ENCODE measurements around the gene GPATCH1. TPM values are rescaled to one million over a fixed set of nuclear protein-coding genes. Genes with fewer than 3 reads are reported as not detected.

GPATCH1 gene
- total RNA-seq, 1 donor from 2014 or later: 8.7 TPM

GRCh38 chr19:33130433-33130832, 49.5 kb downstream of the GPATCH1 start:
- peaks cover 6% of the 10 kb centered on the region for H3K36me3 Mint-ChIP-seq (ENCODE audit: low read depth, unreplicated experiment)
- TF ChIP-seq, protein P1, sequence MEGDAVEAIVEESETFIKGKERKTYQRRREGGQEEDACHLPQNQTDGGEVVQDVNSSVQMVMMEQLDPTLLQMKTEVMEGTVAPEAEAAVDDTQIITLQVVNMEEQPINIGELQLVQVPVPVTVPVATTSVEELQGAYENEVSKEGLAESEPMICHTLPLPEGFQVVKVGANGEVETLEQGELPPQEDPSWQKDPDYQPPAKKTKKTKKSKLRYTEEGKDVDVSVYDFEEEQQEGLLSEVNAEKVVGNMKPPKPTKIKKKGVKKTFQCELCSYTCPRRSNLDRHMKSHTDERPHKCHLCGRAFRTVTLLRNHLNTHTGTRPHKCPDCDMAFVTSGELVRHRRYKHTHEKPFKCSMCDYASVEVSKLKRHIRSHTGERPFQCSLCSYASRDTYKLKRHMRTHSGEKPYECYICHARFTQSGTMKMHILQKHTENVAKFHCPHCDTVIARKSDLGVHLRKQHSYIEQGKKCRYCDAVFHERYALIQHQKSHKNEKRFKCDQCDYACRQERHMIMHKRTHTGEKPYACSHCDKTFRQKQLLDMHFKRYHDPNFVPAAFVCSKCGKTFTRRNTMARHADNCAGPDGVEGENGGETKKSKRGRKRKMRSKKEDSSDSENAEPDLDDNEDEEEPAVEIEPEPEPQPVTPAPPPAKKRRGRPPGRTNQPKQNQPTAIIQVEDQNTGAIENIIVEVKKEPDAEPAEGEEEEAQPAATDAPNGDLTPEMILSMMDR (IDR thresholded peaks at IDR 0.05; ENCODE audit: unreplicated experiment): no peak
- H3K27ac Mint-ChIP-seq (ENCODE audit: unreplicated experiment): no peak overlapping the region
- no peak for DNase-seq (ENCODE audit: low spot score)
- peaks cover 3% of the 10 kb centered on the region for H3K27me3 Mint-ChIP-seq (ENCODE audit: unreplicated experiment)
- H3K4me1 Mint-ChIP-seq (ENCODE audit: unreplicated experiment): peaks cover 3% of the 10 kb centered on the region
- no peaks in the 10 kb centered on the region for H3K9me3 Mint-ChIP-seq (ENCODE audit: unreplicated experiment)
- H3K4me3 Mint-ChIP-seq (ENCODE audit: unreplicated experiment): no peak overlapping the region

- DNase-seq (ENCODE audit: low spot score): no peak
- Mint-ChIP-seq H3K27me3 (ENCODE audit: unreplicated experiment) (peaks cover 1% of the 10 kb centered on the region), H3K9me3 (ENCODE audit: unreplicated experiment) (no peaks in the 10 kb centered on the region), H3K4me3 (ENCODE audit: unreplicated experiment) (no peak within 1 kb of the TSS), H3K27ac (ENCODE audit: unreplicated experiment) (no peak within 1 kb of the TSS), H3K4me1 (ENCODE audit: unreplicated experiment) (no peaks in the 10 kb centered on the region), H3K36me3 (ENCODE audit: low read depth, unreplicated experiment) (peaks cover 2% of the 10 kb centered on the region)
- TF ChIP-seq, protein P1 (IDR thresholded peaks at IDR 0.05; ENCODE audit: unreplicated experiment): no peak
Measured at GRCh38 chr19:33132021-33132420, 51.0 kb downstream of the GPATCH1 start, which contains the start of gene WDR88. WDR88 (plus strand) TSS chr19:33132114; CDS start chr19:33132170, 56 bp downstream.

DNA sequence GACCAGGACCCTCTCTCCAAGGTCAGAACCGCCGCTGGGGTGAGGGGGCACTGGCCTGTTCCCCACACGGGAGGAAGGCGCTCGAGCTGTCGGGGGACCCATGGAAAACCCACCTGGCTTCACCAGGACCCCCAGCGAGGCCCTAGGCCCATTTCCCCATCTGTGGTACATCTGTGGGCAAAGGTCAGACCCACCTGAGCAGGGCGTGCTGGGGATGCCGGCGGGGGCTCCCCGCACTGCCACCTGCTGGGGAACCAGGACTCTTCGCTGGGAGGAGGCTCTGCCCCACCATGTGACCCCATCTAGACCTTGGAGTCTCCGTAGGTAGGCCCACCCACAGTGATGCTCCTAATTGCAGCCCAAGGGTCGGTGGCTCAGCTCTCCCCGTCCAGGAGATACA, 51.4 kb downstream of the GPATCH1 start:
- H3K27ac Mint-ChIP-seq (ENCODE audit: unreplicated experiment): no peak overlapping the region
- no peaks in the 10 kb centered on the region for H3K4me1 Mint-ChIP-seq (ENCODE audit: unreplicated experiment)
- TF ChIP-seq, protein P1 (IDR thresholded peaks at IDR 0.05; ENCODE audit: unreplicated experiment): peak; percentile 48
- H3K9me3 Mint-ChIP-seq (ENCODE audit: unreplicated experiment): no peaks in the 10 kb centered on the region
- peaks cover 2% of the 10 kb centered on the region for H3K36me3 Mint-ChIP-seq (ENCODE audit: low read depth, unreplicated experiment)
- peaks cover 1% of the 10 kb centered on the region for H3K27me3 Mint-ChIP-seq (ENCODE audit: unreplicated experiment)
- H3K4me3 Mint-ChIP-seq (ENCODE audit: unreplicated experiment): no peak overlapping the region
- DNase-seq (ENCODE audit: low spot score): peak; percentile 37

- Mint-ChIP-seq H3K4me3 (ENCODE audit: unreplicated experiment) (no peak overlapping the region), H3K9me3 (ENCODE audit: unreplicated experiment) (no peaks in the 10 kb centered on the region), H3K4me1 (ENCODE audit: unreplicated experiment) (no peaks in the 10 kb centered on the region), H3K36me3 (ENCODE audit: low read depth, unreplicated experiment) (peaks cover 2% of the 10 kb centered on the region), H3K27me3 (ENCODE audit: unreplicated experiment) (peaks cover 1% of the 10 kb centered on the region), H3K27ac (ENCODE audit: unreplicated experiment) (no peak overlapping the region)
- TF ChIP-seq, protein P1 (IDR thresholded peaks at IDR 0.05; ENCODE audit: unreplicated experiment): no peak
- DNase-seq (ENCODE audit: low spot score): no peak
Measured at GRCh38 chr19:33133438-33134031, 52.6 kb downstream of the GPATCH1 start.

- Mint-ChIP-seq H3K36me3 (ENCODE audit: low read depth, unreplicated experiment) (peaks cover 2% of the 10 kb centered on the region), H3K4me1 (ENCODE audit: unreplicated experiment) (peaks cover 8% of the 10 kb centered on the region), H3K27me3 (ENCODE audit: unreplicated experiment) (peaks cover 3% of the 10 kb centered on the region), H3K4me3 (ENCODE audit: unreplicated experiment) (no peak overlapping the region), H3K27ac (ENCODE audit: unreplicated experiment) (no peak overlapping the region), H3K9me3 (ENCODE audit: unreplicated experiment) (no peaks in the 10 kb centered on the region)
- TF ChIP-seq, protein P1 (IDR thresholded peaks at IDR 0.05; ENCODE audit: unreplicated experiment): no peak
- DNase-seq (ENCODE audit: low spot score): no peak
Measured at GRCh38 chr19:33134571-33135041, 53.6 kb downstream of the GPATCH1 start.

Data from endothelial cell (in vitro differentiated cells).